Neuronal stem cell (in vitro differentiated cells): Measurements from ENCODE around the gene CHRNA3.
A peak's percentile ranks its signal among the peaks of the same experiment; 100 is the strongest.
"Not testable (repeated sequence)": the region's sequence is repeated elsewhere in the genome, so short reads cannot be mapped to it uniquely, and the experiment has no call there.

Experiments
- DNase-seq: peaks from one replicate; pipeline ENCODE4 v3.0.0-alpha.2; 2013; ENCODE audit warnings: low spot score
- H2AFZ ChIP-seq: one replicate; pipeline ENCODE4 v1.6.1; 2013; ENCODE audit warnings: mild to moderate bottlenecking, low read length, inconsistent platforms
- H2AK5ac ChIP-seq: 2 replicates; pipeline ENCODE4 v1.6.1; 2013; ENCODE audit warnings: low read depth, mild to moderate bottlenecking, inconsistent platforms, low read length, moderate library complexity, mixed read lengths
- H2BK120ac ChIP-seq: 2 replicates; pipeline ENCODE4 v1.6.1; 2013; ENCODE audit warnings: low read depth, mild to moderate bottlenecking, inconsistent platforms, low read length, moderate library complexity, mixed read lengths
- H2BK12ac ChIP-seq: one replicate; pipeline ENCODE4 v1.6.1; 2013; ENCODE audit warnings: low read length, inconsistent platforms
- H2BK15ac ChIP-seq: 2 replicates; pipeline ENCODE4 v1.6.1; 2013; ENCODE audit warnings: mild to moderate bottlenecking, low read length, inconsistent platforms, mixed read lengths
- H2BK5ac ChIP-seq: one replicate; pipeline ENCODE4 v1.6.1; 2013; ENCODE audit warnings: inconsistent platforms, mild to moderate bottlenecking, low read length, moderate library complexity
- H3K14ac ChIP-seq: one replicate; pipeline ENCODE4 v1.6.1; 2013; ENCODE audit warnings: low read length, inconsistent platforms
- H3K18ac ChIP-seq: 2 replicates; pipeline ENCODE4 v1.6.1; 2013; ENCODE audit warnings: low read length, inconsistent platforms
- H3K23ac ChIP-seq: 2 replicates; pipeline ENCODE4 v1.6.1; 2013; ENCODE audit warnings: low read depth, mild to moderate bottlenecking, mixed read lengths, low read length, inconsistent platforms; ENCODE audit not compliant: poor library complexity
- H3K27ac ChIP-seq: replicated peaks from 3 replicates; pipeline ENCODE4 v1.5.1; 2013; ENCODE audit warnings: low read length, inconsistent platforms
- H3K27me3 ChIP-seq, 3 experiments: 2 replicates each; pipeline ENCODE4 v1.6.1; 2013; ENCODE audit warnings: low read length in 3 of 3, mild to moderate bottlenecking in 2 of 3, inconsistent platforms in 1 of 3, low read depth in 1 of 3, mixed read lengths in 1 of 3, moderate library complexity in 1 of 3; ENCODE audit not compliant: control insufficient read depth in 3 of 3, insufficient read depth in 3 of 3
- H3K36me3 ChIP-seq, 2 donors: replicated peaks in 1 of 2; 2 replicates each; pipeline ENCODE4 v1.6.1; 2013; ENCODE audit warnings: low read length in 2 of 2; ENCODE audit not compliant: control insufficient read depth in 2 of 2, insufficient read depth in 2 of 2
- H3K4ac ChIP-seq: 2 replicates; pipeline ENCODE4 v1.6.1; 2013; ENCODE audit warnings: inconsistent platforms, mild to moderate bottlenecking, low read length, moderate library complexity
- H3K4me1 ChIP-seq, 2 donors: 1 replicate in 1 of 2; 2 replicates in 1 of 2; pipeline ENCODE4 v1.6.1; 2013; ENCODE audit warnings: low read length in 2 of 2, low read depth in 1 of 2; ENCODE audit not compliant: control insufficient read depth in 2 of 2, insufficient read depth in 1 of 2
- H3K4me2 ChIP-seq: one replicate; pipeline ENCODE4 v1.6.1; 2013; ENCODE audit warnings: mild to moderate bottlenecking, low read length, inconsistent platforms; ENCODE audit not compliant: insufficient read depth, poor library complexity, severe bottlenecking
- H3K4me3 ChIP-seq, 2 donors: 2 replicates each; pipeline ENCODE4 v1.5.1; 2013; ENCODE audit warnings: low read length in 2 of 2, mild to moderate bottlenecking in 2 of 2, inconsistent platforms in 1 of 2, moderate library complexity in 1 of 2
- H3K79me1 ChIP-seq: one replicate; pipeline ENCODE4 v1.6.1; 2013; ENCODE audit warnings: low read depth, mild to moderate bottlenecking, inconsistent platforms, low read length, moderate library complexity
- H3K9ac ChIP-seq: one replicate; pipeline ENCODE4 v1.6.1; 2013; ENCODE audit warnings: mild to moderate bottlenecking, low read depth, low read length, inconsistent platforms; ENCODE audit not compliant: poor library complexity
- H3K9me3 ChIP-seq, 2 donors: replicated peaks in 1 of 2; 2 replicates each; pipeline versions ENCODE3 to v1.6.1; 2013; ENCODE audit warnings: low read length in 2 of 2, mild to moderate bottlenecking in 2 of 2, inconsistent platforms in 1 of 2, low read depth in 1 of 2, mixed read lengths in 1 of 2, moderate library complexity in 1 of 2; ENCODE audit not compliant: control insufficient read depth in 2 of 2, insufficient read depth in 1 of 2
- H4K8ac ChIP-seq: one replicate; pipeline ENCODE4 v1.6.1; 2013; ENCODE audit warnings: low read depth, mild to moderate bottlenecking, inconsistent platforms, low read length, moderate library complexity
- H4K91ac ChIP-seq: one replicate; pipeline ENCODE4 v1.6.1; 2013; ENCODE audit warnings: low read length, low read depth, mild to moderate bottlenecking, inconsistent platforms; ENCODE audit not compliant: poor library complexity
- WGBS, 2 donors: extraction: QIAGEN DNeasy Blood & Tissue Kit; methylation state at CpG; one replicate each; pipeline ENCODE4 v1.1.7; 2013; ENCODE audit warnings: missing lambda C conversion rate in 2 of 2, mixed read lengths in 1 of 2; ENCODE audit not compliant: insufficient read length in 2 of 2, insufficient replicate concordance in 1 of 2; ENCODE audit errors: extremely low coverage in 2 of 2; 5-methylcytosine and 5-hydroxymethylcytosine counted together

Gene CHRNA3

GRCh38 chr15:78564743-78565096 is 56.1 kb downstream of the CHRNA3 start:
- no peak for DNase-seq
- Histone ChIP-seq H3K4me1 (peaks cover 4% of the 10 kb centered on the region in 2 donors), H3K18ac (peak overlapping the region; percentile 62), H3K36me3 (no peaks in the 10 kb centered on the region), H3K9ac (no peak overlapping the region), H4K91ac (no peak overlapping the region), H2AFZ (peak overlapping the region; percentile 96), H3K4me2 (no peak overlapping the region), H3K79me1 (peaks cover 1% of the 10 kb centered on the region), H2BK5ac (no peak overlapping the region), H3K23ac (no peak overlapping the region), H2BK15ac (no peak overlapping the region), H3K9me3 (no peaks in the 10 kb centered on the region), H2AK5ac (no peak overlapping the region), H3K27me3 (peaks cover 0 to 20% (median 0%) of the 10 kb centered on the region in 3 experiments), H2BK120ac (no peak overlapping the region), H2BK12ac (no peak overlapping the region), H4K8ac (no peak overlapping the region), H3K4me3 (peak overlapping the region in 1 of 2 donors; percentile 79), H3K4ac (no peak overlapping the region), H3K27ac (no peak overlapping the region), H3K14ac (no peak overlapping the region)
- WGBS, 2 donors: no CpG with 5 or more reads among the region's 11 CpGs

DNA sequence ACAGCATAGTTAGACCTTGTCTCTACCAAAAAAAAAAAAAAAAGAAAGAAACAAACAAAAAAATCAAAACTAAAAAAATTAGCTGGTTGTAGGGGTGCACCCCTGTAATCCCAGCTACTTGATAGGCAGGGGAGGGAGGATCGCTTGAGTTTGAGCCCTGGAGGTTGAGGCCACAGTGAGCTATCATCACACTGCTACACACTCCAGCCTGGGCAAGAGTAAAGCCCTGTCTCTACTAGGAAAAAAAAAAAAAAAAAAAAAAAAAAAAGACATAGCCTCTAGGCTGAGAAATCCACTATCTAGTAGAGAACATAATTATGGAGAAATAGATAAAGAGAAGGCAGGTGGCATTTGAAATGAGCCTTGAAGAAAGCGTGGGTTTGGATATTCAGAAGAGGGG is 57.7 kb downstream of the CHRNA3 start:
- H3K18ac ChIP-seq: no peak overlapping the region
- no peak overlapping the region for H2BK5ac ChIP-seq
- H3K79me1 ChIP-seq: peaks cover 1% of the 10 kb centered on the region
- peaks cover 0 to 20% (median 0%) of the 10 kb centered on the region in 3 experiments for H3K27me3 ChIP-seq
- no peak overlapping the region for H3K9ac ChIP-seq
- H4K91ac ChIP-seq: no peak overlapping the region
- no peak overlapping the region for H3K4me2 ChIP-seq
- H3K27ac ChIP-seq: no peak overlapping the region
- no peak overlapping the region for H3K4me3 ChIP-seq
- no peak overlapping the region for H2BK15ac ChIP-seq
- H3K23ac ChIP-seq: no peak overlapping the region
- H3K9me3 ChIP-seq: no peaks in the 10 kb centered on the region
- H3K36me3 ChIP-seq: no peaks in the 10 kb centered on the region
- no peak overlapping the region for H2BK12ac ChIP-seq
- no CpG with 5 or more reads among the region's 2 CpGs for WGBS, 2 donors
- no peak for DNase-seq
- H2BK120ac ChIP-seq: no peak overlapping the region
- H3K14ac ChIP-seq: no peak overlapping the region
- H3K4me1 ChIP-seq: peaks cover 4% of the 10 kb centered on the region in 2 donors
- H3K4ac ChIP-seq: no peak overlapping the region
- H4K8ac ChIP-seq: no peak overlapping the region
- H2AFZ ChIP-seq: no peak overlapping the region
- H2AK5ac ChIP-seq: no peak overlapping the region

DNA sequence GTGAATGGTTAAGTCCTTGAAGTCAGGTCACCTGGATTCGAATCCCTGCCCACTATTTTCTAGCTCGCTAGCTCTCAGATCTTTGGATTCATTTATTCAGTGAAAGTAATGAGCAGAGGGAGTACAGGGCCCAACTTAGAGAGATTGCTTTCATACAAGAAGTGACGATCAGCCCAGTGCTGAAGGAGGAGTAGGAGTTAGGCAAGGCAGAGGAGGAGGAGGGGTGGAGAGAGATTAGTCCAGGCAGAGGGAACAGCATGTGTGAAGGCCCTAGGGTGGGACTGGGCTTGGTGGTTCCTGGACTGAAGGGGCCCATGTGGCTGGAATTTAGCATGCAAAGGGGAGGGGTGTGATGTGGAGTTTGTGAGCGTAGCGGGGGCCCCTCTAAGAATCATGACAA is 59.3 kb downstream of the CHRNA3 start:
- DNase-seq: no peak
- no peaks in the 10 kb centered on the region for H3K9me3 ChIP-seq
- no peak overlapping the region for H2BK120ac ChIP-seq
- no peak overlapping the region for H2AK5ac ChIP-seq
- H3K4me3 ChIP-seq: no peak overlapping the region
- H3K36me3 ChIP-seq: no peaks in the 10 kb centered on the region
- H3K4me2 ChIP-seq: no peak overlapping the region
- H3K79me1 ChIP-seq: no peaks in the 10 kb centered on the region
- H2BK15ac ChIP-seq: no peak overlapping the region
- peak overlapping the region; percentile 10 for H3K9ac ChIP-seq
- no peak overlapping the region for H3K27ac ChIP-seq
- H3K23ac ChIP-seq: no peak overlapping the region
- H2BK12ac ChIP-seq: no peak overlapping the region
- no peak overlapping the region for H2AFZ ChIP-seq
- H3K4me1 ChIP-seq: peaks cover 0 to 4% of the 10 kb centered on the region in 2 donors
- H2BK5ac ChIP-seq: no peak overlapping the region
- H4K91ac ChIP-seq: no peak overlapping the region
- no peak overlapping the region for H3K18ac ChIP-seq
- no peak overlapping the region for H3K14ac ChIP-seq
- H3K4ac ChIP-seq: no peak overlapping the region
- WGBS, 2 donors: no CpG with 5 or more reads among the region's 5 CpGs
- peaks cover 0 to 20% (median 0%) of the 10 kb centered on the region in 3 experiments for H3K27me3 ChIP-seq
- H4K8ac ChIP-seq: no peak overlapping the region

GRCh38 chr15:78560201-78560600 is 60.6 kb downstream of the CHRNA3 start:
- H3K27ac ChIP-seq, H3K4me2 ChIP-seq, H2BK5ac ChIP-seq, DNase-seq, H2BK15ac ChIP-seq, H3K9ac ChIP-seq, H3K14ac ChIP-seq, H2BK12ac ChIP-seq, H3K79me1 ChIP-seq, H2AFZ ChIP-seq, H2AK5ac ChIP-seq, H3K36me3 ChIP-seq, H3K4ac ChIP-seq, H2BK120ac ChIP-seq, H4K91ac ChIP-seq, H3K23ac ChIP-seq, H4K8ac ChIP-seq, H3K9me3 ChIP-seq, H3K18ac ChIP-seq, H3K4me1 ChIP-seq, H3K4me3 ChIP-seq: not testable (repeated sequence)
- WGBS, 2 donors: no CpG with 5 or more reads among the region's 10 CpGs
- H3K27me3 ChIP-seq: peaks cover 0 to 20% (median 0%) of the 10 kb centered on the region in 3 experiments
